RWPE2 (cell line): ENCODE data around the gene PTPRA.
"Not testable (repeated sequence)": the region's sequence is repeated elsewhere in the genome, so short reads cannot be mapped to it uniquely, and the experiment has no call there.

Experiments
- ATAC-seq: fragments of 200-7000 bp; cut with Tn5 transposase; 3 replicates; pipeline ENCODE4 v1.9.1; 2021; ENCODE audit warnings: low read depth
- DNase-seq: peaks from one replicate; pipeline ENCODE4 v3.0.0-alpha.2; 2020; ENCODE audit warnings: low spot score
- H3K27ac ChIP-seq: fragments of 450-650 bp; 2 replicates; pipeline ENCODE4 v1.5.1; 2017; ENCODE audit warnings: mild to moderate bottlenecking; ENCODE audit not compliant: poor library complexity, severe bottlenecking
- H3K27me3 ChIP-seq: fragments of 250-450 bp; sonication (Bioruptor Pico); 2 replicates; pipeline ENCODE4 v1.5.1; 2021; ENCODE audit warnings: mild to moderate bottlenecking, moderate library complexity; ENCODE audit not compliant: insufficient read depth, poor library complexity, severe bottlenecking
- H3K36me3 ChIP-seq: fragments of 250-450 bp; sonication (Bioruptor Pico); 2 replicates; pipeline ENCODE4 v1.5.1; 2020; ENCODE audit warnings: low read depth, mild to moderate bottlenecking, moderate library complexity
- H3K4me1 ChIP-seq: fragments of 250-450 bp; sonication (Bioruptor Pico); 2 replicates; pipeline ENCODE4 v1.5.1; 2021; ENCODE audit warnings: mild to moderate bottlenecking, moderate library complexity; ENCODE audit not compliant: insufficient read depth, poor library complexity, severe bottlenecking
- H3K4me3 ChIP-seq: fragments of 250-450 bp; sonication (Bioruptor Pico); 2 replicates; pipeline ENCODE4 v1.5.1; 2021; ENCODE audit warnings: mild to moderate bottlenecking, moderate library complexity; ENCODE audit not compliant: severe bottlenecking
- H3K9me3 ChIP-seq: fragments of 250-450 bp; sonication (Bioruptor Pico); 2 replicates; pipeline ENCODE4 v1.5.1; 2021; ENCODE audit warnings: mild to moderate bottlenecking, moderate library complexity; ENCODE audit not compliant: severe bottlenecking
- CTCF ChIP-seq: fragments of 450-650 bp; IDR thresholded peaks from one replicate; pipeline ENCODE4 v1.5.1; 2017; ENCODE audit warnings: mild to moderate bottlenecking, moderate library complexity; ENCODE audit not compliant: poor library complexity, severe bottlenecking

The PTPRA gene

GRCh38 chr20:3010985-3011723, 137.9 kb downstream of the PTPRA start:
- H3K27me3 ChIP-seq, result no peaks in the 10 kb centered on the region
- no peak overlapping the region for H3K27ac ChIP-seq
- peak; percentile 73 for ATAC-seq
- TF ChIP-seq CTCF, result no peak
- H3K36me3 ChIP-seq, result peaks cover 38% of the 10 kb centered on the region
- H3K4me1 ChIP-seq, result no peaks in the 10 kb centered on the region
- no peak for DNase-seq
- no peaks in the 10 kb centered on the region for H3K9me3 ChIP-seq
- H3K4me3 ChIP-seq, result no peak overlapping the region

GRCh38 chr20:3011752-3012151, 138.5 kb downstream of the PTPRA start:
- H3K4me1 ChIP-seq, result no peaks in the 10 kb centered on the region
- no peak for TF ChIP-seq CTCF
- ATAC-seq, result peak; percentile 17; the same call in 1 of the 3 replicates
- H3K4me3 ChIP-seq, result no peak overlapping the region
- DNase-seq, result no peak
- H3K36me3 ChIP-seq, result peaks cover 32% of the 10 kb centered on the region
- H3K9me3 ChIP-seq, result no peaks in the 10 kb centered on the region
- H3K27ac ChIP-seq, result no peak overlapping the region
- no peaks in the 10 kb centered on the region for H3K27me3 ChIP-seq

GRCh38 chr20:3013771-3014170, 140.5 kb downstream of the PTPRA start:
- no peaks in the 10 kb centered on the region for H3K9me3 ChIP-seq
- ATAC-seq (no peak), DNase-seq (no peak)
- H3K27me3 ChIP-seq, result no peaks in the 10 kb centered on the region
- H3K4me1 ChIP-seq, result no peaks in the 10 kb centered on the region
- H3K36me3 ChIP-seq, result peaks cover 27% of the 10 kb centered on the region
- H3K4me3 ChIP-seq, result no peak overlapping the region
- no peak for TF ChIP-seq CTCF
- no peak overlapping the region for H3K27ac ChIP-seq

GRCh38 chr20:3014179-3014578, 140.9 kb downstream of the PTPRA start:
- TF ChIP-seq CTCF, result no peak
- H3K4me3 ChIP-seq, result no peak overlapping the region
- peaks cover 27% of the 10 kb centered on the region for H3K36me3 ChIP-seq
- H3K4me1 ChIP-seq, result no peaks in the 10 kb centered on the region
- H3K27me3 ChIP-seq, result no peaks in the 10 kb centered on the region
- ATAC-seq (no peak), DNase-seq (no peak)
- H3K27ac ChIP-seq, result no peak overlapping the region
- H3K9me3 ChIP-seq, result no peaks in the 10 kb centered on the region

- Histone ChIP-seq H3K4me1 (no peaks in the 10 kb centered on the region), H3K9me3 (no peaks in the 10 kb centered on the region), H3K27me3 (no peaks in the 10 kb centered on the region), H3K36me3 (peaks cover 26% of the 10 kb centered on the region), H3K27ac (no peak overlapping the region), H3K4me3 (no peak overlapping the region)
- no peak for DNase-seq
- ATAC-seq, result no peak
- TF ChIP-seq CTCF, result no peak
These were observed 141.4 kb downstream of the PTPRA start for GRCh38 chr20:3014662-3015061.

- H3K4me1 ChIP-seq, ATAC-seq, H3K4me3 ChIP-seq, H3K27ac ChIP-seq, H3K9me3 ChIP-seq, DNase-seq, H3K27me3 ChIP-seq: not testable (repeated sequence)
- peaks cover 21% of the 10 kb centered on the region for H3K36me3 ChIP-seq
These were observed 142.0 kb downstream of the PTPRA start for GRCh38 chr20:3015302-3015701.
